Effector memory CD4-positive, alpha-beta T cell (primary cell): ENCODE measurements around the gene L3MBTL4.

Experiments
- DNase-seq, 3 donors: peaks; one replicate each; pipeline ENCODE4 v3.0.0-alpha.2; 2020
- H3K27ac ChIP-seq: 2 replicates; pipeline ENCODE4 v1.7.0; 2013; ENCODE audit warnings: mild to moderate bottlenecking, low read length, moderate library complexity; ENCODE audit not compliant: insufficient read depth, poor library complexity, severe bottlenecking
- H3K27me3 ChIP-seq: replicated peaks from 2 replicates; pipeline ENCODE4 v1.7.0; 2013; ENCODE audit warnings: mild to moderate bottlenecking, low read length; ENCODE audit not compliant: insufficient read depth, control insufficient read depth, poor library complexity, severe bottlenecking
- H3K36me3 ChIP-seq: 2 replicates; pipeline ENCODE4 v1.7.0; 2013; ENCODE audit warnings: mild to moderate bottlenecking, low read length, moderate library complexity; ENCODE audit not compliant: control insufficient read depth, insufficient read depth
- H3K4me1 ChIP-seq: 2 replicates; pipeline ENCODE4 v1.7.0; 2013; ENCODE audit warnings: low read length, mild to moderate bottlenecking; ENCODE audit not compliant: control insufficient read depth, insufficient read depth, poor library complexity, severe bottlenecking
- H3K4me3 ChIP-seq: 2 replicates; pipeline ENCODE4 v1.7.0; 2013; ENCODE audit warnings: low read length, low read depth, mild to moderate bottlenecking; ENCODE audit not compliant: insufficient read depth, poor library complexity, severe bottlenecking
- H3K9me3 ChIP-seq: 2 replicates; pipeline ENCODE4 v1.7.0; 2013; ENCODE audit warnings: mild to moderate bottlenecking, low read length, moderate library complexity; ENCODE audit not compliant: control insufficient read depth

The L3MBTL4 gene

DNA sequence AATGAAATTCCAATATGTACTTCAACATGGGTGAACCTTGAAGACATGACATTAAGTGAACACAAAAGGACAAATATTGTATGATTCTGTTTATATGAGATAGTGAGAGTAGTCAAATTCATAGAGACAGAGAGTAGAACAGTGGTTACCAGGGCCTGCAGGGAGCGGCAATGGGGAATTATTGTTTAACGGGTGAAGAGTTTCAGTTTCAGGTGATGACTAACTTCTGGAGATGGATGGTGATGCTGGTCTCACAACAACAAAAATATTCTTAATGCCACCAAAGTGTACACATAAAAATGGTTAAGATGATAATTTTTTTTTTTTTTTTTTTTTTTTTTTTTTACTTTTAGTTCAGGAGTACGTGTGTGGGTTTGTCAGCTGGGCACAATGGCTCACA is 410.0 kb downstream of the L3MBTL4 start:
- no peak for DNase-seq
- H3K9me3 ChIP-seq: no peaks in the 10 kb centered on the region
- H3K36me3 ChIP-seq: no peaks in the 10 kb centered on the region
- H3K27ac ChIP-seq: no peak overlapping the region
- no peaks in the 10 kb centered on the region for H3K27me3 ChIP-seq
- no peak overlapping the region for H3K4me3 ChIP-seq
- no peaks in the 10 kb centered on the region for H3K4me1 ChIP-seq

DNA sequence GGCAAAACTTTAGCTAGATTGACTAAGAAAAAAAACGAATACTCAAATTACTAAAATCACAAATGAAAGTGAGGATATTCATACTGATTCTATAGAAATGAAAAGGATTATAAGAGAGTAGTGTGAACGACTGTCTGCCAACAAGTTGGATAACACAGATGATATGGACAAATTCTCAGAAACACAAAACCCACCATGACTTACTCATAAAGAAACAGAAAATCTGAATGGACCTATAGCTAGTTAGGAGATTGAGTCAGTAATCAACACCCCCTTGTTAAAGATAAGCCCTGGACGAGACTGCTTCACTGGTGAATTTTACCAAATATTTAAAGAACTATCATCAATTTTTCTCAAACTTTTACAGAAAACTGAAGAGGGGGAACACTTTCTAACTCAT is 410.6 kb downstream of the L3MBTL4 start:
- no peak for DNase-seq
- no peaks in the 10 kb centered on the region for H3K4me1 ChIP-seq
- H3K36me3 ChIP-seq: no peaks in the 10 kb centered on the region
- H3K4me3 ChIP-seq: no peak overlapping the region
- H3K27me3 ChIP-seq: no peaks in the 10 kb centered on the region
- H3K27ac ChIP-seq: no peak overlapping the region
- H3K9me3 ChIP-seq: no peaks in the 10 kb centered on the region

DNA sequence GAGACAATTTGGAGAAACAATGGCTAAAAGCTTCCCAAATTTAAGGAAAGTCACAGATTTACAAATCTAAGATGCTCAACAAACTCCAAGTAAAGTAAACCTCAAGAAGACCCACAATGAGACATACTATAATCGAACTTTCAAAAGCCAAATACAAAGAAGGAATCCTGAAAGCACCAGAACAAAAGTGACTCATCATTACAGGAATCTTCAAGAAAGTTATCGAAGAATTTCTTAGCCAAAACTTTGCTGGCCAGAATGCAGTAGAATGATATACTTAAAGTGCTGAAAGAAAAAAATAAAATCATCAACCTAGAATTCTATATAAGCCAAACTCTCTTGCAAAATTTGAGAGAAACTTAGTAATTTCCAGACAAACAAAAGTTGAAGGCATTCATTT is 412.8 kb downstream of the L3MBTL4 start:
- no peaks in the 10 kb centered on the region for H3K36me3 ChIP-seq
- DNase-seq: no peak
- no peaks in the 10 kb centered on the region for H3K27me3 ChIP-seq
- no peak overlapping the region for H3K4me3 ChIP-seq
- no peak overlapping the region for H3K27ac ChIP-seq
- no peaks in the 10 kb centered on the region for H3K9me3 ChIP-seq
- no peaks in the 10 kb centered on the region for H3K4me1 ChIP-seq

DNA sequence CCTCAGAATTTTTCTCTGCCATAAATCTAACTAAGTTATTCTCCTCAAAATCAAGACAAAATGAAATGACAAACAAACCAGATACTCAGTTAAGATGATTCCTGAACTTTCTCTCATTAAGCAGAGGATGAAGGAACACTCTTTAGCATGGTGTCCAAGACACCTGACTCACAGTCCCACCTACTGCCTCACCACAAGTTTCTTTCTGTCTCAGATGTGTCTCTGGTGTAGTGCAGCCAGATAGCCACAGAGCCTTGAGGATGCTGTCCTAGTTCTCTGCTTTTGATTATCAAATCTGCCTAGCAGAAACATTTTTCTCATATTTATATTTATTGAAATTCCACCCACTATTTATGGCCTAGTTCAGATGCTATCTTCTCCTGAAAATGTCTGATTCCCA is 415.8 kb downstream of the L3MBTL4 start:
- Histone ChIP-seq H3K27ac (no peak overlapping the region), H3K27me3 (no peaks in the 10 kb centered on the region), H3K4me3 (no peak overlapping the region), H3K36me3 (no peaks in the 10 kb centered on the region), H3K4me1 (no peaks in the 10 kb centered on the region), H3K9me3 (no peaks in the 10 kb centered on the region)
- DNase-seq: no peak

DNA sequence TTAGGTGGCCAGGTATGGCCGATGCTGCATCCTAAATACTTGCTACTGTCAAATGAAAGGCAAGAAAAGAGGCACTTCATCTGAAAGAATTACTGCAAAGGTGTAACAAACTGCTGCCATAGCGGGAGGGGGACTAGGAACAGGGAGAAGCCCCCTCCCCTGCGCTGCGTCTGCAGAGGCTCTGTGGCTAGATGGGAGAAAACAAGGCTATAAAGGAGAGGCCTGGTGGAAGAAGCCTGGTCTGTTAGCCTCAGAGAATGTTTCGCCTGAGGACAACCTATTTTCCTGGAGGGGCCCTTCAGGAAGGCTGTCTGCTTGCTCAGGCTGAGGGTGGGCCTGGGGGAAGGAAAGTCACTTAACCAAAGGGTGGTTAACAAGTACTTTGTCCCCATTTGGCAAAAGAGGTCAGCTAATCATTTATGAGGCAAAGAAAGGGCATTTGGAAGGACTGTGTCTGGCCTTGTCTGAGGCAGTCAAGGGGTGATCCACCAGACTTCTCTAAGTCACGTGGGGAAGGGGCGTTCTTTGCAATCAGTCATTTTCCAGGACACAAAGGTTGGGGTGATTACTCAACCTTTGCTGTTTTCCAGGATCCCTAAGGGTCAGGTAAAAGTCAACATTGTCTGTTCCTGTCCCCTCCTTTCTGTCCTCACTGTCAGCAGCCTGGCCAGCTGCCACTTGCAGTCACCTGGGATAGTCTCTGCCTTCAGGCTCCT is 416.4 kb downstream of the L3MBTL4 start:
- no peaks in the 10 kb centered on the region for H3K4me1 ChIP-seq
- no peaks in the 10 kb centered on the region for H3K9me3 ChIP-seq
- H3K4me3 ChIP-seq: no peak overlapping the region
- no peak for DNase-seq
- no peak overlapping the region for H3K27ac ChIP-seq
- H3K27me3 ChIP-seq: no peaks in the 10 kb centered on the region
- H3K36me3 ChIP-seq: no peaks in the 10 kb centered on the region

DNA sequence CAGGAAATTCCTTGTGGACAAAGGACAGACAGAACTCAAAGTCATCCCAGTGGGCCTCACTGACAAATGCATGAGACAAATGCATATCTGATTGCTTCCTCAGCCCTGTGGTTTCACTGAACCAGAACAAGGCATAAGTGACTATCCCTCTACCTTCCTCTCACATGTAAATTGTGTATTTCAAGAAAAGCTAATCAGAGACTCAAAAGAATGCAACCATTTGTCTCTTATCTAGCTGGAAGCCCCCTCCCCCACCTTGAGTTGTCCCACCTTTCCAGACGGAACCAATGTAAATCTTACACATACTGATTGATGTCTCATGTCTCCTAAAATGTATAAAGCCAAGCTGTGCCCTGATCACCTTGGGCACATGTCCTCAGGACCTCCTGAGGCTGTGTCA is 417.4 kb downstream of the L3MBTL4 start:
- no peaks in the 10 kb centered on the region for H3K27me3 ChIP-seq
- no peaks in the 10 kb centered on the region for H3K4me1 ChIP-seq
- H3K27ac ChIP-seq: no peak overlapping the region
- DNase-seq: no peak
- H3K36me3 ChIP-seq: no peaks in the 10 kb centered on the region
- no peaks in the 10 kb centered on the region for H3K9me3 ChIP-seq
- H3K4me3 ChIP-seq: no peak overlapping the region

DNA sequence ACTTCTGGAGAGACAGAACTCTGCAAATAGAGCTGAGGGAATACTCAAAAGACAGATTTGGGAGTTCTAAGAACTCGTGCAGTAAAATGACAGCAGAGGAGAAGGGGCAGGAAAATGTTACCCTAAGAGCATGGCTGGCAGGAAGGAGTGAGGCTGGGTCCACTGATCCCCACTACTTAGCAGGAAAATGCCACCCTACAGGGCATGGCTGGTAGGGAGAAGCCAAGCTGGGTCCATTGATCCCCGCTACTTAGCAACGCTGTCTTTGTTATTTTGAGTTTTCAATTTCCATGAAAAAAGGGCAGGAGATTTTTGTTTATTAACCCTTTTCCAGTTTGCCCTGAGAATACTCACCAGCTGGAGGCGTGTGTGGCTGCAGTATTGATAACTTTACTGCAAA is 419.1 kb downstream of the L3MBTL4 start:
- H3K27me3 ChIP-seq: no peaks in the 10 kb centered on the region
- no peaks in the 10 kb centered on the region for H3K36me3 ChIP-seq
- H3K4me1 ChIP-seq: no peaks in the 10 kb centered on the region
- H3K27ac ChIP-seq: no peak overlapping the region
- no peak overlapping the region for H3K4me3 ChIP-seq
- DNase-seq: no peak
- no peaks in the 10 kb centered on the region for H3K9me3 ChIP-seq

DNA sequence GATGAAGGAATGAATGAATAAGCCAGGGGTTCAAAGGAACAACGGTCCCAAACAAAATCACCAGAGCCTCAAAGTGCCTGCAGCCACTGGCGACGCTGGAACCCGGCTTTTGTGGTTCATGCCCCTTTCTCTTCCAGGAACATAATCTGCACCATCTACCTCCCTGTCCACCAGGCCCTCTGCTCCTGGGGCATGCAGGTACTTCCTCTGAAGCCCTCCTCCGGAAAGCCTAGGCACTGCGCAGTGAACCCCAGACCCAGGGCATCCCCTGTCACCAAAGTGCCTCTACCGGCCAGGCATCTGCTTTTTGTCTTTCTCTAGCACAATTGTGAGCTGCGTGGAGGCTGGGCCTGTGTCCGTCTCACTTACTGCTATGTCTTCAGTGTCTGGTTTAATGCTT is 420.8 kb downstream of the L3MBTL4 start:
- Histone ChIP-seq H3K9me3 (no peaks in the 10 kb centered on the region), H3K36me3 (no peaks in the 10 kb centered on the region), H3K4me1 (no peaks in the 10 kb centered on the region), H3K27ac (no peak overlapping the region), H3K4me3 (no peak overlapping the region), H3K27me3 (no peaks in the 10 kb centered on the region)
- DNase-seq: no peak

DNA sequence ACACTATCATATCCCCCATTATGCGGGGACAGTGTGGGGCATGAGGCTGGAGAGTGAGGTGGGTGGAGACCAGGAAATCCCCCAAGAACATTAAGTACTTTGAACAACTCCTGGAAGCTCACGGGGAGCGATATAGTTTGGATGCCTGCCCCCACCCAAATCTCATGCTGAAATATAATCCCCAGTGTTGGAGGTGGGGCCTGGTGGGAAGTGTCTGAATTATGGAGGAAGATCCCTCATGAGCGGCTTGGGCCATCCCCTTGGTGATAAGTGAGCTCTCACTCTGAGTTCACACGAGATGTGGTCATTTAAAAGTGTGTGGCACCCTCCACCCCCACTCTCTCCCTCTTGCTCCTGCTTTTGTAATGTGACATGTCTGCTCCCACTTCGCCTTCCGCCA is 422.3 kb downstream of the L3MBTL4 start:
- H3K4me3 ChIP-seq: no peak overlapping the region
- H3K9me3 ChIP-seq: no peaks in the 10 kb centered on the region
- no peak overlapping the region for H3K27ac ChIP-seq
- no peak for DNase-seq
- no peaks in the 10 kb centered on the region for H3K36me3 ChIP-seq
- no peaks in the 10 kb centered on the region for H3K27me3 ChIP-seq
- no peaks in the 10 kb centered on the region for H3K4me1 ChIP-seq

DNA sequence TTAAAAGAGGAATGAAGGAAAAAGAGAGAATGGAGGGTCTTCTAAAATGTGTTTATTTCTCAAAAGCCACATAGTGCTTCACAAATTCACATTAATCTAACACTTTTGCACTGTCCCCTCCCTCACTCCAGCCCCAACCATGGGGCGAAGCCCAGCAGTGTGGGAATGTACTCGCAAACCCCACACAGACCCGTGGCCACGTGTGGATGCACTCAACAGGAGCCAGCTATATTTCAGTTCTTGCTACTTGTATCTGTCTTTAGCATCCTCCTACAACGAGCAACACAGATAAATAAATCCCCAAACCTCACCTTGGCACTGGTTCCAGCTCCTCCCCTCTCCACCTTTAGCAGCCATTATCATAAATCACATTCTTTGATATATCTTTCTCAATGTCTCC is 427.5 kb downstream of the L3MBTL4 start:
- no peaks in the 10 kb centered on the region for H3K27me3 ChIP-seq
- H3K27ac ChIP-seq: no peak overlapping the region
- no peak for DNase-seq
- no peaks in the 10 kb centered on the region for H3K9me3 ChIP-seq
- H3K4me3 ChIP-seq: no peak overlapping the region
- no peaks in the 10 kb centered on the region for H3K36me3 ChIP-seq
- no peaks in the 10 kb centered on the region for H3K4me1 ChIP-seq
